Omental fat pad (tissue), 4 donors: ENCODE measurements around the gene TBC1D14. TPM values are rescaled to one million over a fixed set of nuclear protein-coding genes. Genes with fewer than 3 reads are reported as not detected.

Experiments used
- ATAC-seq: fragments of 150-250 bp; one replicate; pipeline ENCODE4 v1.9.1; 2016; ENCODE audit warnings: mild to moderate bottlenecking, moderate library complexity; ENCODE audit not compliant: low FRiP score
- DNase-seq: peaks from one replicate; pipeline ENCODE4 v3.0.0-alpha.2; 2019; ENCODE audit warnings: low spot score
- CTCF ChIP-seq, 3 donors: fragments of 450-650 bp; IDR thresholded peaks; one replicate each; pipeline ENCODE4 v1.5.1; 2016 to 2017; ENCODE audit warnings: antibody characterized with exemption in 3 of 3, mild to moderate bottlenecking in 3 of 3, moderate library complexity in 2 of 3
- total RNA-seq, 4 donors: library from RNA; depleted of rRNA; stranded (reverse); fragments of >200 nt; gene quantifications; one replicate each; pipeline ENCODE4 v1.1.0, GENCODE V29; 2016

Gene TBC1D14
- total RNA-seq, 4 donors from 2014 or later: 38.0 to 58.2 (median 56.8) TPM

- DNase-seq: no peak
- no peak for TF ChIP-seq CTCF (IDR thresholded peaks at IDR 0.05)
Measured at GRCh38 chr4:6885953-6886557, 23.6 kb upstream of the TBC1D14 start.

GRCh38 chr4:6886886-6887285, 22.7 kb upstream of the TBC1D14 start:
- TF ChIP-seq CTCF (IDR thresholded peaks at IDR 0.05): no peak
- ATAC-seq (no peak), DNase-seq (no peak)

More at GRCh38 chr4:6885953-6886557, 23.6 kb upstream of the TBC1D14 start:
- ATAC-seq: no peak

GRCh38 chr4:6887591-6888371, 21.8 kb upstream of the TBC1D14 start:
- no peak for DNase-seq
- ATAC-seq: no peak
- TF ChIP-seq CTCF (IDR thresholded peaks at IDR 0.05): no peak

GRCh38 chr4:6888506-6889071, 21.0 kb upstream of the TBC1D14 start:
- no peak for TF ChIP-seq CTCF (IDR thresholded peaks at IDR 0.05)
- no peak for DNase-seq
- no peak for ATAC-seq

- ATAC-seq: no peak
- no peak for DNase-seq
- no peak for TF ChIP-seq CTCF (IDR thresholded peaks at IDR 0.05)
Measured at GRCh38 chr4:6889101-6889735, 20.4 kb upstream of the TBC1D14 start.

- ATAC-seq: no peak
- no peak for DNase-seq
- TF ChIP-seq CTCF (IDR thresholded peaks at IDR 0.05): no peak
Measured at GRCh38 chr4:6889736-6890324, 19.8 kb upstream of the TBC1D14 start.
